Measurements from ENCODE around the gene CCDC134.

The CCDC134 gene

GRCh38 chr22:41787331-41787730, 13.1 kb upstream of the CCDC134 start:
- no peak for DNase-seq (ENCODE audit: low read depth, low spot score)

GRCh38 chr22:41793871-41794270, 6.6 kb upstream of the CCDC134 start:
- DNase-seq (ENCODE audit: low read depth, low spot score), result no peak

- no peak for DNase-seq (ENCODE audit: low read depth, low spot score)
These were observed 1.7 kb upstream of the CCDC134 start for GRCh38 chr22:41798736-41799135.

GRCh38 chr22:41799486-41800347, 762 bp upstream of the CCDC134 start:
- DNase-seq (ENCODE audit: low read depth, low spot score), result no peak

DNA sequence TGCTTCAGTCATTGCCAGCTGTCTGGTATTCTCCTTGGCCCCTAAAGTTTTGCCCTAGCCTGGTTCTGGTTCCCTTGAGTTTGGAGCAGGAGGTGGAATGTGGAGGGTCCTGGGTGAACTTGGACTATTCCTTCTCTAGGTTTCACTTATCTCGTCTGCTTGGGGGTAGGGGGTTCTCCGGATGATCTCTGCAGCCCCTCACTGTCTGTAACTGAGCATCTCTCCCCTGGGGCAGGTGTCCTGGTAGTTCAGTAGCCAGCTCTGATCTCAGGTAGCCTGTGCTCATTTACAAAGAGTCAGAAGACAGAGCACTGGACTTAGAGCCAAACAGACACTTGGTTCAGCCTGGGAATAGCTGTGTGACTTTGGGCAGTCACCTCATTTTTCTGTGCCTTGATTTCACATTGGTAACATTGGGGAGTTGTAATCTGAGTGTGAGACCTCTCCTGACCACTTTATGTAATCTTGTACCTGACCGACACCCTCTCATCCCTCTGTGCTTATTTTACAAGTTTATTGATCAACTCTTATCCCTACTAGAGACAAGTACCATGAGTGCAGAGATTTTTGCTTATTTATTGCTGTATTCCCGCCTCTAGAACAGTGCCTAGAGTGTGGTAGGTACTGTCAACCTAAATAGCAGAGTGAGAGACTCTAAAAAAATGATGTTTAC, 804 bp downstream of the CCDC134 start:
- DNase-seq (ENCODE audit: low read depth, low spot score), result no peak

DNA sequence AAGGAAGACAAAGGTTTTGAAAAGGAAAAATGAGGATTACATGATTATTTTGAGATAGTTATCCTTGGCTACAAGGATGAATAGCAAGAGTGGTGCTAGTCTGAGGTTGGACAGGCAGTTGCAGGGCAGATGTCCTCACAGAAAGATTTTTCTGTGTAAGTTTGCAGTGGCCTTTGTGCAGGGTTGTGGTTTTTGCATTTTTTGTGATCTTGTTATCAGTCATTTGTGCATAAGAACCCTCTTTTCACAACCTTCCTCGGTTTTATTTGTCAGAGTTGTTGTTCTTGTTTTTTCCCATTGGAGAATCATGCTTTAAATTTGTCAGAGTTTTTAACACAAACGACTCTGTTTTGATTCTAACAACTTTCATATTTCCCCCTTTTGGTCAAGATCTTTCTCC, 1.4 kb downstream of the CCDC134 start:
- no peak for DNase-seq (ENCODE audit: low read depth, low spot score)

DNA sequence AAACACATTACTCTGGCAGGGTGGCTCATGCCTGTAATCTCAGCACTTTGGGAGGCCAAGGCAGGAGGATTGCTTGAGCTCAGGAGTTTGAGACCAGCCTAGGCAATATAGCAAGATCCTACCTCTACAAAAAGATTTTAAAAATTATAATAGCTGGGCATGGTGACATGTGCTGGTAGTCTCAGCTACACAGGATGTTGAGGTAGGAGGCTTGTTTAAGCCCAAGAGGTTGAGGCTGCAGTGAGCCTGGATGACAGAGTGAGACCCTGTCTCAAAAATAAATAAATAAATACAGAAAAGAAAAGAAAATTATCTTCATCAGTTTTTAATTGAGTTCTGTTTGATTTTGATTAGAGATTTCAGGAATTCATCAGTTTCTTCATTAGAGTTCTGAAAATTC, 5.2 kb downstream of the CCDC134 start:
- no peak for DNase-seq (ENCODE audit: low read depth, low spot score)

- DNase-seq (ENCODE audit: low read depth, low spot score), result no peak
These were observed 7.9 kb downstream of the CCDC134 start for GRCh38 chr22:41808400-41808799.

DNA sequence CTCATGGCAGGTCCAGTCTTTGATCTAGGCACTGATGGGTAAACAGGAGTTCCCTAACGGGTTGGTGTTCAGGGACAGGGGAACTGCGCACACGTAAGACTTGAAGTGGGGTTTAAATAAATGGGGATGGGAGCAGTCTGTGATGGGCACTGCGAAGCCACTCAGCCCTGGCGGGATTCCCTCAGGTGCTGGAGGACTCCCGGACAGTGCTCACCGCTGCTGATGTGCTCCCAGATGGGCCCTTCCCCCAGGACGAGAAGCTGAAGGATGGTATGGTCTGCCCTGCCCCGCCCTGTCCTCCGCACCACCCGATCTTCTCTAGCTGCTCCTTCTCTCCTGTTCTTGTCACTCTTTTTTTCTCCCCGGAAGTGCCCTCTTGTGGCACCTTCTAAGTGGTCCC, 9.5 kb downstream of the CCDC134 start:
- DNase-seq (ENCODE audit: low read depth, low spot score), result no peak

- DNase-seq (ENCODE audit: low read depth, low spot score), result no peak
These were observed 12.5 kb downstream of the CCDC134 start for GRCh38 chr22:41812805-41813545.

DNA sequence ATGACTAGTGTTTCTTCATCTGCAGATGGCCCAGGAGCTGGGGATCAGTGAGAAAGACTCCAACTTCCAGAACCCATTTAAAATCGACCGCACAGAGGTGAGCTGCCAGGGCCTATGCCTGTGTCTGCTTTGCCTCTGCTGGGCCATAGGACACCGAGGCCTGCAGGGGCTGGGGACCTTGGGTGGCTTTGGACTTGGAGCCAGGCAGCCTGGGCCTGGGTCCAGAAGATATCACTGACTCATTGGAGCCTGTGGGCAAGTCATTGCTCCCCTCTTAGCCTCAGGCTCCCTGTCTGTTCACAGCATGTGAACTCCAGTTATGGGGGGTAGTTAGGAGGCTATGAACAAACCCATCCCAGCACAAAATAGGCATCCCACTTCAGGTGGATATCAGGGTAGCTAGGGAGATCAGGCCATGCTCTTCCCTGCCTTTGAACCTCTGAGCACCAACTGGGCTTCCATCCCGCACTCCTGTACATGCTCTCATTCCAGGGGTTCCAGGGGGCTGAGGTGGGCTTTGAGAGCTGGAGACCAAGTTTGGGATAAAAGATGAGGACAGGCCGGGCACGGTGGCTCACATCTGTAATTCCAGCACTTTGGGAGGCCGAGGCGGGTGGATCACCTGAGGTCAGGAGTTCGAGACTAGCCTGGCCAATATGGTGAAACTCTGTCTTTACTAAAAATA, 13.4 kb downstream of the CCDC134 start:
- DNase-seq (ENCODE audit: low read depth, low spot score), result no peak

DNA sequence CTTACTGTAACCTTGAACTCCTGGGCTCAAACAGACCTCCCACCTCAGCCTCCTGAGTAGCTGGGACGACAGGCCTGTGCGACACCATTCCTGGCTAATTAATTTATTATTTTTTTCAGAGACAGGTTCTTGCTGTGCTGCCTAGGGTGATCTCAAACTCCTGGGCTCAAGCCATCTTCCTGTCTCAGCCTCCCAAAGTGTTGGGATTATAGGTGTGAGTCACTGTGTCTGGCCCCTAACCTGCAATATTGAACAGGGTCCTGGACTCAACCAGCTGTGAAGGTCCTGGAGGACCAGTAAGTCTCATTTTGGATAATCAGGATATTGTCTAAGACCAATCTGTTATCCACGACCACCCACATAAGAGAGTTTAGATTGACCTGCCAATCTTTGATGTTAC, 15.2 kb downstream of the CCDC134 start:
- DNase-seq (ENCODE audit: low read depth, low spot score), result no peak

- DNase-seq (ENCODE audit: low read depth, low spot score), result no peak
These were observed 15.8 kb downstream of the CCDC134 start for GRCh38 chr22:41816241-41816640.

GRCh38 chr22:41816871-41817270, 16.4 kb downstream of the CCDC134 start:
- DNase-seq (ENCODE audit: low read depth, low spot score), result no peak

GRCh38 chr22:41818011-41818410, 17.5 kb downstream of the CCDC134 start:
- DNase-seq (ENCODE audit: low read depth, low spot score), result no peak

GRCh38 chr22:41818596-41818995, 18.1 kb downstream of the CCDC134 start:
- DNase-seq (ENCODE audit: low read depth, low spot score), result no peak

DNA sequence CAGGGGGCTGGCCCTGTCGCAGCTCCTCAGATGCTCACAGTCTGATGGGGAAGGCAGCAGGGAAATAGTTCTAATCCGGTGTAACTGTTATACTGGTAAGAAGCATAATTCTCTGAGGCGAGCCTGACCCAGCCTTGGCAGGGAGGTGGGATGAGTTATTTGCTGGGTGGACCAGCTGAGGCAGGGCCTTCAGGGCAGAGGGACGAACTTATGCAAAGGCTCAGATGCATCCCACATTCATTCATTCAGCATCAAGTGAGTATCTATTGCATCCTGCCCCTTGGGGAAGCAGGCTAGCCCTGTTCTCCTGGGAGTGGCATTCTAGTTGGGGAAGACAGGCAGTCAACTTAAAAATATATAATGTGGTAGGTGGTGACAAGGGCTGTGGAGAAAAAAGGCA, 18.8 kb downstream of the CCDC134 start:
- no peak for DNase-seq (ENCODE audit: low read depth, low spot score)

- no peak for DNase-seq (ENCODE audit: low read depth, low spot score)
These were observed 20.0 kb downstream of the CCDC134 start for GRCh38 chr22:41820447-41820846.

- no peak for DNase-seq (ENCODE audit: low read depth, low spot score)
These were observed 21.2 kb downstream of the CCDC134 start for GRCh38 chr22:41821471-41822316.

GRCh38 chr22:41822317-41823057, 22.0 kb downstream of the CCDC134 start:
- no peak for DNase-seq (ENCODE audit: low read depth, low spot score)

Measured in activated naive CD8-positive, alpha-beta T cell treated with anti-CD3 and anti-CD28 coated beads, Interleukin-2, amount 50 U/mL, for 16 hours (primary cell).